ENCODE data around the gene CORO7.

GRCh38 chr16:4359914-4360313 is 56.5 kb downstream of the CORO7 start:
- TF ChIP-seq CTCF (IDR thresholded peaks at IDR 0.05; ENCODE audit: low read length) (no peak), EZH2 (IDR thresholded peaks at IDR 0.05; ENCODE audit: borderline replicate concordance, low read length) (no peak)
